Vagina (tissue), 2 donors: ENCODE measurements around the gene PLEKHH1.

ENCODE experiments used
- CTCF ChIP-seq, 3 experiments: fragments of 450-650 bp in 2 of 3; fragments of 200-600 bp in 1 of 3; sonication (generic) in 1 of 3; IDR thresholded peaks; one replicate each; pipeline ENCODE4 v1.5.1; 2017 to 2019; ENCODE audit warnings: antibody characterized with exemption in 3 of 3, mild to moderate bottlenecking in 2 of 3, moderate library complexity in 2 of 3
- POLR2A ChIP-seq, 2 donors: fragments of 450-650 bp; IDR thresholded peaks; one replicate each; pipeline ENCODE4 v1.6.1; 2017; ENCODE audit warnings: antibody characterized with exemption in 2 of 2, mild to moderate bottlenecking in 2 of 2, moderate library complexity in 2 of 2
- POLR2AphosphoS5 ChIP-seq, 2 donors: sonication (generic); formaldehyde crosslinking; IDR thresholded peaks; one replicate each; pipeline ENCODE4 v1.9.0; 2017; ENCODE audit warnings: antibody characterized with exemption in 2 of 2, mild to moderate bottlenecking in 2 of 2, low read depth in 1 of 2; ENCODE audit not compliant: insufficient read depth in 1 of 2

- TF ChIP-seq CTCF (IDR thresholded peaks at IDR 0.05) (no peak), POLR2A (IDR thresholded peaks at IDR 0.05) (no peak), POLR2AphosphoS5 (IDR thresholded peaks at IDR 0.05; ENCODE audit: insufficient read depth in 1 of 2, low read depth in 1 of 2) (no peak)
These were observed 77.4 kb downstream of the PLEKHH1 start for GRCh38 chr14:67610491-67610890.
